Prostate gland (tissue), 2 donors: ENCODE results near the gene PGPEP1. TPM values are rescaled to one million over a fixed set of nuclear protein-coding genes. Genes with fewer than 3 reads are reported as not detected.

Experiments used
- DNase-seq: peaks from one replicate; pipeline ENCODE4 v3.0.0-alpha.2; 2019; ENCODE audit warnings: low spot score
- H3K27ac ChIP-seq, 2 donors: fragments of 200-600 bp; sonication (generic); 2 replicates each; pipeline ENCODE4 v1.5.1; 2017 to 2019
- H3K27me3 ChIP-seq: fragments of 200-600 bp; sonication (generic); replicated peaks from 2 replicates; pipeline ENCODE4 v1.5.1; 2019; ENCODE audit not compliant: insufficient read depth
- H3K36me3 ChIP-seq, 2 donors: fragments of 200-600 bp; sonication (generic); 1 replicate in 1 of 2; 2 replicates in 1 of 2; pipeline versions ENCODE4 v1.5.1 to v1.8.1; 2017 to 2019
- H3K4me1 ChIP-seq: fragments of 200-600 bp; sonication (generic); replicated peaks from 2 replicates; pipeline ENCODE4 v1.5.1; 2019
- H3K4me3 ChIP-seq, 2 donors: fragments of 200-600 bp; sonication (generic); 2 replicates each; pipeline ENCODE4 v1.5.1; 2017 to 2019
- H3K9me3 ChIP-seq: fragments of 200-600 bp; sonication (generic); 2 replicates; pipeline ENCODE4 v1.5.1; 2017
- CTCF ChIP-seq, 4 experiments: fragments of 200-600 bp in 2 of 4; fragments of 450-650 bp in 2 of 4; sonication (generic) in 2 of 4; IDR thresholded peaks; 1 replicate in 3 of 4; 2 replicates in 1 of 4; pipeline ENCODE4 v1.5.1; 2016 to 2019; ENCODE audit warnings: antibody characterized with exemption in 4 of 4, mild to moderate bottlenecking in 2 of 4, moderate library complexity in 2 of 4
- POLR2A ChIP-seq: fragments of 450-650 bp; IDR thresholded peaks from one replicate; pipeline ENCODE4 v1.6.1; 2016; ENCODE audit warnings: antibody characterized with exemption, mild to moderate bottlenecking
- POLR2AphosphoS5 ChIP-seq: sonication (generic); formaldehyde crosslinking; IDR thresholded peaks from one replicate; pipeline ENCODE4 v1.6.1; 2017; ENCODE audit warnings: antibody characterized with exemption
- WGBS: methylation state at CpG from one replicate; pipeline ENCODE4 v1.1.5; 2018; 5-methylcytosine and 5-hydroxymethylcytosine counted together
- intact Hi-C: fragments of 100-400 bp; cut with DNase I; formaldehyde crosslinking; loops from one replicate; pipeline ENCODE4 v1.14.2; 2022
- total RNA-seq, 2 donors: library from RNA; depleted of rRNA; stranded (reverse); fragments of >200 nt; gene quantifications; one replicate each; pipeline ENCODE4 v1.1.0, GENCODE V29; 2016

Gene PGPEP1
- total RNA-seq, 2 donors from 2014 or later: 18.0 to 37.3 TPM

DNA sequence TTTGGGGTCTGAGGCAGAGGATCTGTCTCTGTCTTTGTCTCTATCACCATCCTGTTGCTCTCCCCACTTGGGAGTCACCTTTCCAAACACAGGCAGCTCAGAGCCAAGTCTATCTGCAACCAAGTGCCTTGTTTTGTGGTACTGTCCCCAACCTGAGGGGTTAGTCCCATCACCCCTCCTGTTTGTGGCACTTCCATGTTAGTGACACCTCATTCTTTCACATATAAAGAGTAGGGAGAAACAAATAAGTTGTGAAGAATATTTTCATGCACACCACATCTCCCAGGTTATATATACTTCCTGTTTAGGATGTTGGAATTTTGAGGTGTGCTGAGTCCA lies 49.3 kb downstream of the PGPEP1 start:
- Histone ChIP-seq H3K36me3 (no peaks in the 10 kb centered on the region), H3K4me1 (peaks cover 3% of the 10 kb centered on the region), H3K27ac (no peak overlapping the region), H3K27me3 (no peaks in the 10 kb centered on the region), H3K9me3 (no peaks in the 10 kb centered on the region), H3K4me3 (no peak overlapping the region)
- intact Hi-C loops: loop anchor here (5.0 kb wide), 1 partner anchor 32 kb away; no protein-coding TSS in a partner anchor
- no peak for DNase-seq
- no peak for TF ChIP-seq POLR2A
- no peak for TF ChIP-seq CTCF (IDR thresholded peaks at IDR 0.05)
- TF ChIP-seq POLR2AphosphoS5: no peak

- Histone ChIP-seq H3K27ac (no peak overlapping the region), H3K36me3 (no peaks in the 10 kb centered on the region), H3K4me1 (peaks cover 3% of the 10 kb centered on the region), H3K27me3 (no peaks in the 10 kb centered on the region), H3K4me3 (no peak overlapping the region), H3K9me3 (no peaks in the 10 kb centered on the region)
- no peak for DNase-seq
- 86% methylated on average over 6 of the region's 6 CpGs for WGBS
- TF ChIP-seq POLR2AphosphoS5 (no peak), POLR2A (no peak)
- intact Hi-C loops: loop anchor here (5.0 kb wide), 1 partner anchor 33 kb away; no protein-coding TSS in a partner anchor
Measured at GRCh38 chr19:18390065-18390907, 49.9 kb downstream of the PGPEP1 start.

GRCh38 chr19:18391509-18392075 lies 51.2 kb downstream of the PGPEP1 start:
- TF ChIP-seq POLR2AphosphoS5: no peak
- TF ChIP-seq POLR2A: no peak
- TF ChIP-seq CTCF (IDR thresholded peaks at IDR 0.05): no peak
- Histone ChIP-seq H3K36me3 (no peaks in the 10 kb centered on the region), H3K27ac (no peak overlapping the region), H3K9me3 (no peaks in the 10 kb centered on the region), H3K27me3 (no peaks in the 10 kb centered on the region), H3K4me1 (peaks cover 3% of the 10 kb centered on the region), H3K4me3 (no peak overlapping the region)
- no peak for DNase-seq
- intact Hi-C loops: loop anchor here (5.0 kb wide), 1 partner anchor 34 kb away; no protein-coding TSS in a partner anchor
- WGBS: 83% methylated on average over 9 of the region's 9 CpGs

DNA sequence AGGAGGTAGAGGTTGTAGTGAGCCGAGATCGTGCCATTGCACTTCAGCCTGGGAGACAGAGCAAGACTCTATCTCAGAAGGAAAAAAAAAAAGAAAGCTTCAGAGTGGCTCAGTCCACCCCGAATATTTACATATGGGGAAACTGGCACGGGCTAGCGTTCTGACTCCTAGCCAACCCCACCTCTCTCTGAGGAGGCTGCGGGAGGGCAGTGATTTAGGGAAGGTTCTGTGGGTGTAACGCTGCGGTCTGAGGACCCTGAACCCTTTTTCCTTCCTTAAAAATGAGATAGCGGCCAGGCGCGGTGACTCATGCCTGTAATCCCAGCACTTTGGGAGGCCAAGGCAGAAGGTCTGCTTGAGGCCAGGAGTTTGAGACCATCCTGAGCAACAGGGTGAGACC lies 52.0 kb downstream of the PGPEP1 start:
- H3K4me1 ChIP-seq: peaks cover 3% of the 10 kb centered on the region
- intact Hi-C loops: loop anchor here (5.0 kb wide), 1 partner anchor 35 kb away; no protein-coding TSS in a partner anchor
- H3K36me3 ChIP-seq: no peaks in the 10 kb centered on the region
- DNase-seq: peak; percentile 43
- H3K27me3 ChIP-seq: no peaks in the 10 kb centered on the region
- 36% methylated on average over 11 of the region's 11 CpGs for WGBS
- no peaks in the 10 kb centered on the region for H3K9me3 ChIP-seq
- H3K4me3 ChIP-seq: no peak overlapping the region
- no peak overlapping the region for H3K27ac ChIP-seq
- peak; percentile 31 for TF ChIP-seq POLR2AphosphoS5
- no peak for TF ChIP-seq CTCF (IDR thresholded peaks at IDR 0.05)

- H3K27me3 ChIP-seq: no peaks in the 10 kb centered on the region
- H3K36me3 ChIP-seq: no peaks in the 10 kb centered on the region
- no peak for DNase-seq
- WGBS: 76% methylated on average over 5 of the region's 5 CpGs
- H3K4me3 ChIP-seq: no peak overlapping the region
- no peaks in the 10 kb centered on the region for H3K9me3 ChIP-seq
- intact Hi-C loops: loop anchor here (5.0 kb wide), 1 partner anchor 36 kb away; no protein-coding TSS in a partner anchor
- no peak for TF ChIP-seq CTCF (IDR thresholded peaks at IDR 0.05)
- no peak for TF ChIP-seq POLR2A
- TF ChIP-seq POLR2AphosphoS5: no peak
- peaks cover 3% of the 10 kb centered on the region for H3K4me1 ChIP-seq
- H3K27ac ChIP-seq: no peak overlapping the region
Measured at GRCh38 chr19:18392926-18393325, 52.5 kb downstream of the PGPEP1 start.
